Tibial nerve (tissue), 4 donors: ENCODE data around the gene SAP30L.

Experiments
- CTCF ChIP-seq, 5 experiments: fragments of 200-600 bp in 3 of 5; fragments of 450-650 bp in 2 of 5; sonication (generic) in 3 of 5; IDR thresholded peaks; one replicate each; pipeline ENCODE4 v1.5.1; 2016 to 2019; ENCODE audit warnings: antibody characterized with exemption in 5 of 5, mild to moderate bottlenecking in 3 of 5, moderate library complexity in 2 of 5
- EP300 ChIP-seq, 2 donors: sonication (generic); formaldehyde crosslinking; IDR thresholded peaks; one replicate each; pipeline ENCODE4 v1.6.1; 2017; ENCODE audit warnings: antibody characterized with exemption in 2 of 2, mild to moderate bottlenecking in 1 of 2
- POLR2A ChIP-seq, 2 donors: fragments of 450-650 bp; IDR thresholded peaks; one replicate each; pipeline ENCODE4 v1.6.1; 2017; ENCODE audit warnings: antibody characterized with exemption in 2 of 2, mild to moderate bottlenecking in 2 of 2, moderate library complexity in 2 of 2

- TF ChIP-seq CTCF (IDR thresholded peaks at IDR 0.05) (no peak), POLR2A (IDR thresholded peaks at IDR 0.05) (no peak), EP300 (IDR thresholded peaks at IDR 0.05) (no peak)
Measured at GRCh38 chr5:154470137-154470536, 24.3 kb downstream of the SAP30L start.
